Activated CD8-positive, alpha-beta memory T cell treated with anti-CD3 and anti-CD28 coated beads for 1 hour (primary cell): ENCODE results near the gene RNF208.

ENCODE experiments used
- DNase-seq, 2 donors: peaks; one replicate each; pipeline ENCODE4 v3.0.0-alpha.2; 2020; ENCODE audit warnings: low read depth in 1 of 2; ENCODE audit errors: extremely low read depth in 1 of 2

Gene RNF208

GRCh38 chr9:137178201-137178938 is 43.7 kb downstream of the RNF208 start:
- DNase-seq, result no peak

GRCh38 chr9:137176302-137177182 is 45.5 kb downstream of the RNF208 start:
- no peak for DNase-seq

- no peak for DNase-seq
These were observed 46.6 kb downstream of the RNF208 start for GRCh38 chr9:137175345-137175961.

GRCh38 chr9:137174722-137175293 is 47.2 kb downstream of the RNF208 start:
- no peak for DNase-seq

GRCh38 chr9:137173796-137174664 is 48.0 kb downstream of the RNF208 start:
- DNase-seq, result no peak

GRCh38 chr9:137172901-137173795 is 48.9 kb downstream of the RNF208 start:
- DNase-seq, result no peak

GRCh38 chr9:137171149-137171900 is 50.7 kb downstream of the RNF208 start:
- DNase-seq, result no peak

GRCh38 chr9:137170486-137171148 is 51.4 kb downstream of the RNF208 start:
- no peak for DNase-seq
